BLaER1 (cell line): ENCODE results near the gene NDUFB10.
"Not testable (repeated sequence)": the region's sequence is repeated elsewhere in the genome, so short reads cannot be mapped to it uniquely, and the experiment has no call there.

ENCODE experiments used
- H3K27ac ChIP-seq: shearing (Covaris generic); formaldehyde crosslinking; 2 replicates; pipeline ENCODE4 v1.8.1; 2022
- H3K27me3 ChIP-seq: shearing (Covaris generic); formaldehyde crosslinking; 2 replicates; pipeline ENCODE4 v1.8.1; 2022
- H3K36me3 ChIP-seq: shearing (Covaris generic); formaldehyde crosslinking; 2 replicates; pipeline ENCODE4 v1.8.1; 2022
- H3K4me1 ChIP-seq: shearing (Covaris generic); formaldehyde crosslinking; 2 replicates; pipeline ENCODE4 v1.8.1; 2022
- H3K4me2 ChIP-seq: shearing (Covaris generic); formaldehyde crosslinking; 2 replicates; pipeline ENCODE4 v1.8.1; 2022
- H3K4me3 ChIP-seq: shearing (Covaris generic); formaldehyde crosslinking; 2 replicates; pipeline ENCODE4 v1.8.1; 2022
- H3K9ac ChIP-seq: shearing (Covaris generic); formaldehyde crosslinking; 2 replicates; pipeline ENCODE4 v1.8.1; 2022
- H3K9me3 ChIP-seq: shearing (Covaris generic); formaldehyde crosslinking; 2 replicates; pipeline ENCODE4 v1.8.1; 2022
- H4K20me1 ChIP-seq: shearing (Covaris generic); formaldehyde crosslinking; 2 replicates; pipeline ENCODE4 v1.8.1; 2022
- Cebpa-rat ChIP-seq: shearing (Covaris generic); IDR thresholded peaks from 2 replicates; pipeline ENCODE4 v1.8.1; 2022

The NDUFB10 gene

DNA sequence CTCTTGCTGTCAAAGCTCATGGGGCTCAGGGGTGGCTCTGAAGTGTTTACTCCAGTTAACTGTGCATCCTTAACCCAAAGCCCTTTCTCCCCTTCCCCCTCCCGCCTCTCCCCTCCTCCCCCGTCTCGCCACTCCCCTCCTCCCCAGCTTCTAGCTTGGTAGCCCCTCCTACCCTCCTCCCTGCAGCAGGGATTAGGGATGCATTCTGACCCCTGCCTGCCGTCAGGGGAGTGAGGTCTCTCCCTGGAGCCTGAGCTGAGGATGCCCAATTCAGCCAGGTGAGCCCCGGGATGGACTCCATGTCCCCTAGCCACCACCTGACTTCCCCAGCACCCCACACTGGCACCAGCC is 42.7 kb upstream of the NDUFB10 start:
- Histone ChIP-seq H3K4me3 (no peak overlapping the region), H3K27ac (no peak overlapping the region), H3K36me3 (no peaks in the 10 kb centered on the region), H3K9ac (no peak overlapping the region), H3K4me1 (no peaks in the 10 kb centered on the region), H4K20me1 (peaks cover 40% of the 10 kb centered on the region; the same call in 1 of the 2 replicates), H3K9me3 (no peaks in the 10 kb centered on the region), H3K27me3 (peaks cover 87% of the 10 kb centered on the region), H3K4me2 (no peak overlapping the region)
- TF ChIP-seq Cebpa-rat, result no peak

DNA sequence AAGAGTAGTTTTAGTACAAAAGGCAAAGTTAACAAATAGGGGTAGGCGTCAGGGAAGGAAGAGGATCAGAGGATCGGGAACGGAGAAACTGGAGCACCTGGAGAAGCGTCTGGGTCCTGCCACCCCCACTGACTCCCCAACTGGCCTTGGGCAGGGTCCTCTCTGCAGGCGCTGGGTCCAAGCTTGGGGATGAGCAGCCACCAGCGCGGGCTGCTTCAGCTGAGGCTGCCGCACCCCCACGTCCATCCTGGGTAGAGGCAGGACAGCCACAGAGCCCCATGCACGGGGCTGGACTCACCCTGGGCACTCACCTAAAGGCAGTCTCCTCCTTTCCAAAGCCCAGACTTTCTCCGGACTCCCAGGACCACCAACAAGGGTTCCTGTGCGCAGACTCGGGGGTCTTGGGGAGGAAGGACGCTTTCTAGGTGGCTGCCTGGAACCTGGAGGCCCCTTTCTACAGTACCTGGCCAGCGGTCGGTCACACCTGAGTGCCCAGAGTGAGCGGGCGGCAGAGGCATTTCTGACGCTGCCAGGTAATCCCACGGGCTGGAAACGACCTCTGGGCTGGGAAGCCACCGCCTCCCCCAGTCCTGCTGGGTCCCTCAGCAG is 42.2 kb upstream of the NDUFB10 start:
- Histone ChIP-seq H3K9me3 (no peaks in the 10 kb centered on the region), H3K4me1 (no peaks in the 10 kb centered on the region), H4K20me1 (peaks cover 40% of the 10 kb centered on the region; the same call in 1 of the 2 replicates), H3K4me2 (no peak overlapping the region), H3K36me3 (no peaks in the 10 kb centered on the region), H3K27ac (no peak overlapping the region), H3K27me3 (peaks cover 92% of the 10 kb centered on the region), H3K9ac (no peak overlapping the region), H3K4me3 (no peak overlapping the region)
- no peak for TF ChIP-seq Cebpa-rat

DNA sequence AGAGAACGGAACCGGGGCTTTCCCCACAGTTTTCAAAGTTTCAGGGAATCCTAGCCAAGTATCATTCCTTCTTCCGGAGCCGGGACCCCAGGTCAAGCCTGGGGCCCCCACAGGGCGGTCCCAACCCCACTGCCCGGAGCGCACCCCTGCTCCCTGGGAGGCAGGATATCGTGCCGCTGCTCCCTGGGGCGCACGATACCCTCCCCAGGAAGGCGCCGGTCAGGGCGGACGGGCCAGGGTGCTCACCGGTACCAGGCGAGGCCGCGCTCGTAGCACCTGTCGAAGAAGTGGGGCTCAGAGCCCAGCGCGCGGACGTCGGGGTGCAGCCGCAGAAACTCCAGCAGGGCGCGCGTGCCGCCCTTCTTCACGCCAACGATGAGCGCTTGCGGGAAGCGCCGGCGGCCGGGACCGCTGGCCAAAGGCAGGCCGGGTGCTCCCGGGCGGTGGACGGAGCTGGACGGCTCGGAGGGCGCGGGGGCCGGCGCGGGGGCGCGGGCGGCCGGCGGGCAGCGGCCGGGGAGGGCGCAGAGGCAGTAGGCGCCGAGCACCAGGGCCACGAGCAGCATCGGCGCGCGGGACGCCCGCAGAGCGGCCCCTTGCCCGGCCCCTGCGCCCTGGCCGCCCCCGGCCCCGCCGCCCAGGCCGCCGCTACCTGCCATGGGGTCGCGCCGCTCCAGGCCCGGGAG is 41.5 kb upstream of the NDUFB10 start:
- Histone ChIP-seq H3K4me1 (no peaks in the 10 kb centered on the region), H3K4me3 (no peak overlapping the region), H3K27me3 (peaks cover 99% of the 10 kb centered on the region)

DNA sequence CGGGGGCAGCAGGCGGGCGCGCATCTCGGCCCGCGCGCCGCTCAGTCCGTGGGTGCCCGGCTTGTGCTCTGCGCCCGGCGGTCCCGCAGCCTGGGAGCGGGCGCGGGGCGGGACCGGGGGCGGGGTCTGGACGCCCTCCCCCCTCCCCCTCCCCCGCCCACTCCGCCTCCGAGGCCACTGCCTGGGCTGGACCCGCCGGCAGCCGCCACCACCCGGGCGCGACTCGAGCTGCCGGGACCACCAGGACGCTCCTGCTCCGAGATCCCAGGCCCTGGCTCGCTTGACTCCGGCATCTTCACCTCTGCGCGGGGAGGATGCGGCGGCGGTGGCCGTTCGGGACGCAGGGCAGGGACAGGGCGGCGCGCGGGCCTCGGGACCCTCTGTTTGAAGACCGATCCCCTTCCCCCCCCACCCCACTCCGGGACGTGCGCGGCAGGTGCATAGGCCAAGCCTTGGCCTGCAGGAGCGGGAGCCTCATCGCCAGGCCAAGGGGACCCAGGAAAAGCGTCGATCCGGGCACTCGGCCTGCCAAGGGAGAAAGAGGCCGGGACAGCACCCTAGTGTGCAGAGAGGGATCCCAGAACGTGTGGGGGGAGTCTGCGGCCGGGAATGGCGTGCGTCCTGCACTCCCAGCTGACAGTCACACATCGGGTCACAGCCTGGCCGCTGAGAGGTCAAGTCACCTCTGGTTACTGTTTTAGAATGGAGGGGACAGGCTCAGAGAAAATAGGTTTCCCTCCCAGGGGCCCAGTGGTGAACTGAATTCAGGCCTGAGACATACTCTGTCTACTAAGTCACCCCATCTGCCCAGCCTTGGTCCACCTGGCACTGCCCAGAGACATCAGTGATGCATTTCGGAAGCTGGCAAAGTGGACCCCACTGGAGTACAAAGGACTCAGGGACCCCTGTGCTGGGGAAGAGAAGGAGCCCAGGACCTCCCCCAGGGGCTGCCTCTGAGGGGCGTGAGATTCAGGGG is 40.7 kb upstream of the NDUFB10 start, which contains the start of gene HS3ST6:
Gene HS3ST6 (minus strand): TSS at position 65 of the 976 bp plus-strand sequence. CDS start 92 bp downstream, outside the sequence.
- H3K36me3 ChIP-seq, result no peaks in the 10 kb centered on the region
- H3K4me2 ChIP-seq, result no peak within 1 kb of the TSS
- H3K4me3 ChIP-seq, result no peak within 1 kb of the TSS
- peaks cover 100% of the 10 kb centered on the region for H3K27me3 ChIP-seq
- no peak for TF ChIP-seq Cebpa-rat
- H3K4me1 ChIP-seq, result 0 out of 2 replicates have a peak, but pooled peaks cover 3% of the 10 kb centered on the region
- H3K27ac ChIP-seq, result no peak within 1 kb of the TSS
- no peaks in the 10 kb centered on the region for H3K9me3 ChIP-seq
- H4K20me1 ChIP-seq, result peaks cover 40% of the 10 kb centered on the region; the same call in 1 of the 2 replicates
- no peak within 1 kb of the TSS for H3K9ac ChIP-seq

More for the DNA sequence above, 41.5 kb upstream of the NDUFB10 start:
- Histone ChIP-seq H3K9me3 (no peaks in the 10 kb centered on the region), H3K4me2 (no peak overlapping the region), H4K20me1 (peaks cover 40% of the 10 kb centered on the region; the same call in 1 of the 2 replicates), H3K36me3 (no peaks in the 10 kb centered on the region), H3K27ac (no peak overlapping the region), H3K9ac (no peak overlapping the region)
- no peak for TF ChIP-seq Cebpa-rat

DNA sequence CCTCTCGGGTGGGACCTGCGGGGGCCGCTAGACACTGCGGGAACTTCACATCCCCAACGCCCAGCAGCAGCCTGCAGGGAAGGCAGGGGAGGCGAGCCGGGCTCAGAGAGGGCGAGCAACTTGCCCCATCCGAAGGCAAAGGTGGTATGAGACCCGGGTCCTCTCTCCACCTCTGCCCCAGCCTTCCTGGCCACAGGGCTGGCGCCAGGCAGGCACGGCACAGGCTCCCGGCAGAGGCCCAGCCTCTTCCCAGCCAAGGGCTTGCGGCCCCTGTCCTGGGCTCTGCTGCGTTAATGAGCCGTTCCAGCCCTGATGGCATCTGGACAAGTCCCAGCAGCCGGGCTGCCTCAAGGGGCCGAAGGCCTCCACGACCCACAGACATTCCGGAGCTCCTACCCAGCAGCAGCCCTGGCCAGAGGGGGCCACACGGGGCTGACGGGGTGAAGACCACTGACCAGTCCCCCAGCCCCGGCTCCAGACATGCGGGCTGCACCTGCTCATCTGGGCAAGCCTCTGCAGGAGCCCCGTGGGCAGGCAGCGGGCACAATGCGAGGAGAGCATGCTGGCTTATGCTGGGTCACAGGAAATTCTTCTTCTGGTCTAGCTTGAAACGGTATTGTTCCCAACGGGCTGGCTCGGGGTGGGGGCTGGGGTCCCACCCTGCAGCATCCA is 39.9 kb upstream of the NDUFB10 start:
- H3K4me1 ChIP-seq, result 0 out of 2 replicates have a peak, but pooled peaks cover 7% of the 10 kb centered on the region
- no peak overlapping the region for H3K9ac ChIP-seq
- H3K36me3 ChIP-seq, result no peaks in the 10 kb centered on the region
- peaks cover 40% of the 10 kb centered on the region; the same call in 1 of the 2 replicates for H4K20me1 ChIP-seq
- no peak overlapping the region for H3K4me3 ChIP-seq
- TF ChIP-seq Cebpa-rat, result no peak
- H3K9me3 ChIP-seq, result no peaks in the 10 kb centered on the region
- H3K4me2 ChIP-seq, result no peak overlapping the region
- H3K27me3 ChIP-seq, result peaks cover 100% of the 10 kb centered on the region
- no peak overlapping the region for H3K27ac ChIP-seq

DNA sequence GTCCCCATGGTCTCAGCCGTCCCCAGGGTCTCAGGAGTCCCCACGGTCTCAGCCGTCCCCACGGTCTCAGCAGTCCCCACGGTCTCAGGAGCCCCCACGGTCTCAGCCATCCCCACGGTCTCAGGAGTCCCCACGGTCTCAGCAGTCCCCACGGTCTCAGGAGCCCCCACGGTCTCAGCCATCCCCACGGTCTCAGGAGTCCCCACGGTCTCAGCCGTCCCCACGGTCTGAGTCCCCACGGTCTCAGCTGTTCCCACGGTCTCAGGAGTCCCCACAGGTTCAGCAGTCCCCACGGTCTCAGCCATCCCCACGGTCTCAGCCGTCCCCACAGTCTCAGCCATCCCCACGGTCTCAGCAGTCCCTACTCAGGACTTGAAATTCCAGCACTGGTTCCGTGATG is 39.2 kb upstream of the NDUFB10 start:
- not testable (repeated sequence) for H3K36me3 ChIP-seq

DNA sequence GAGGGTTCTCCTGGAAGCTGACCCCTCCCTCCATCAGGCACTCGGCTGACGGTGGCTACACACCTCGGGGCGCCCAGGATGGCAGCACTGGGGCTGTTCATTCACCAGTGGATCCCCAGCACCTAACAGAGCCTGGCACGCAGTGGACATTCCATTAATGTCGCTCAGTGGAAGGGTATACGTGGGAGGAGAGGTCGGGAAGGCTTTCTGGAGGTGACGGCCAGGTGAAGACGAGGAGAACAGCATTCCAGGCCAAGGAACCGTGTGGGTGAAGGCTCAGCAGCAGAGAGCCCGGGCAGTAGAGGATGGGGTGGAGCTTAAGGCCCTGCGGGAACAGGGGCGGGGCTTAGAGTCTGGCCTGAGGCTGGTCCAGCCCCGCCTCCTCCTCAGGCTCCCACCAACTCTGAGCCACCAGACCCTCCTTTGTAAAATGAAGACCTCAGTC is 38.6 kb upstream of the NDUFB10 start:
- no peaks in the 10 kb centered on the region for H3K36me3 ChIP-seq
- no peak overlapping the region for H3K4me3 ChIP-seq
- H3K27me3 ChIP-seq, result peaks cover 92% of the 10 kb centered on the region
- H3K9me3 ChIP-seq, result no peaks in the 10 kb centered on the region
- no peak overlapping the region for H3K9ac ChIP-seq
- 0 out of 2 replicates have a peak, but pooled peaks cover 7% of the 10 kb centered on the region for H3K4me1 ChIP-seq
- TF ChIP-seq Cebpa-rat, result no peak
- no peak overlapping the region for H3K4me2 ChIP-seq
- H3K27ac ChIP-seq, result no peak overlapping the region
- peaks cover 38% of the 10 kb centered on the region; the same call in 1 of the 2 replicates for H4K20me1 ChIP-seq

More for the DNA sequence above, 39.2 kb upstream of the NDUFB10 start:
- not testable (repeated sequence) for H3K4me1 ChIP-seq, H3K9me3 ChIP-seq, H3K4me3 ChIP-seq, H3K4me2 ChIP-seq, H3K27ac ChIP-seq, H3K9ac ChIP-seq
- peaks cover 40% of the 10 kb centered on the region; the same call in 1 of the 2 replicates for H4K20me1 ChIP-seq
- peaks cover 98% of the 10 kb centered on the region for H3K27me3 ChIP-seq

DNA sequence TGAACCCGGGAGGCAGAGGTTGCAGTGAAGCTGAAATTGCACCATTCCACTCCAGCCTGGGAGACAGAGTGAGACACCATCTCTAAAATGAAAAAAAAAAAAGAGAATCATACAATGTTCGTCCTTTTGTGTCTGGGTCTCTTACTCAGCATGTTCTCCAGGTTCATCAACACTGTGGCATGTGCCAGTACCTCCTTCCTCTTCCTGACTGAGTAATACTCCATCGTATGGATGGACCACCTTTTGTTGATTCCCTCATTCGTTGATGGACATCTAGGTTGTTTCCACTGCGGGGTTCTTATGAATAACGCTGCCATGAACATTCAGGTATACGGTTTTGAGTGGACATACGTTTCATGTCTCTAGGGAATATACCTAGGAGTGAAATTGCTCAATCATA is 37.0 kb upstream of the NDUFB10 start:
- Histone ChIP-seq H3K27me3 (peaks cover 75% of the 10 kb centered on the region), H3K4me1 (0 out of 2 replicates have a peak, but pooled peaks cover 7% of the 10 kb centered on the region), H3K9me3 (no peaks in the 10 kb centered on the region), H3K27ac (no peak overlapping the region), H3K36me3 (no peaks in the 10 kb centered on the region), H3K4me3 (no peak overlapping the region), H4K20me1 (peaks cover 27% of the 10 kb centered on the region; the same call in 1 of the 2 replicates), H3K9ac (no peak overlapping the region), H3K4me2 (no peak overlapping the region)
- TF ChIP-seq Cebpa-rat, result no peak
